Measurements from ENCODE around the gene EXOC3L1.

The EXOC3L1 gene

GRCh38 chr16:67148221-67148620, 41.7 kb downstream of the EXOC3L1 start:
- DNase-seq (ENCODE audit: low read depth in 2 of 2): no peak

- DNase-seq (ENCODE audit: low read depth in 2 of 2): no peak
Observed at GRCh38 chr16:67147437-67148140, 42.3 kb downstream of the EXOC3L1 start.

GRCh38 chr16:67146523-67147357, 43.2 kb downstream of the EXOC3L1 start:
- DNase-seq (ENCODE audit: low read depth in 2 of 2): no peak

- DNase-seq (ENCODE audit: low read depth in 2 of 2): no peak
Observed at GRCh38 chr16:67145746-67146145, 44.2 kb downstream of the EXOC3L1 start.

GRCh38 chr16:67144943-67145342, 45.0 kb downstream of the EXOC3L1 start:
- no peak for DNase-seq (ENCODE audit: low read depth in 2 of 2)

GRCh38 chr16:67142342-67142741, 47.6 kb downstream of the EXOC3L1 start:
- DNase-seq (ENCODE audit: low read depth in 2 of 2): no peak

- no peak for DNase-seq (ENCODE audit: low read depth in 2 of 2)
Observed at GRCh38 chr16:67141391-67141790, 48.5 kb downstream of the EXOC3L1 start.

- no peak for DNase-seq (ENCODE audit: low read depth in 2 of 2)
Observed at GRCh38 chr16:67137605-67138004, 52.3 kb downstream of the EXOC3L1 start.

Data from stimulated activated CD4-positive, alpha-beta T cell treated with anti-CD3 and anti-CD28 coated beads, Interleukin-1b, Interleukin-23, amount 100 ng/mL, for 4 hours (primary cell).